Right ventricle myocardium inferior (tissue), 1 donor: Measurements from ENCODE around the gene RBP5. TPM values are rescaled to one million over a fixed set of nuclear protein-coding genes. Genes with fewer than 3 reads are reported as not detected.

Source experiments
- ATAC-seq: fragments of 200-7000 bp; cut with Tn5 transposase; one replicate; pipeline ENCODE4 v1.9.1; 2020; ENCODE audit warnings: mild to moderate bottlenecking, moderate library complexity
- DNase-seq: peaks from one replicate; pipeline ENCODE4 v3.0.0; 2021; ENCODE audit errors: missing footprints
- intact Hi-C: fragments of 100-400 bp; cut with DNase I; formaldehyde crosslinking; loops from one replicate; pipeline ENCODE4 v1.11.0; 2022
- long read RNA-seq: library from polyadenylated mRNA; unstranded; transcript quantifications from one replicate; pipeline ENCODE4 v2.0.0, GENCODE V29; 2021
- total RNA-seq: library from RNA; stranded (reverse); fragmentation: NEBNext Ultra II Directional; extraction: Animal tissue kit (Norgen Biotek cat#: 25700); gene quantifications from one replicate; pipeline ENCODE4 v1.2.1, GENCODE V29; 2021
- donor health status: DM: no; HTN: yes; CAD: no; lungs with severe emphysema.

Gene RBP5
- total RNA-seq: 0.54 TPM
- long read RNA-seq: 0 reads

- intact Hi-C loops: no loop called here
- DNase-seq (no peak), ATAC-seq (no peak)
These were observed at the start of gene RBP5 for GRCh38 chr12:7128681-7129286. RBP5 (minus strand) TSS chr12:7128889; CDS start chr12:7128775, 114 bp downstream.

- intact Hi-C loops: no loop called here
- ATAC-seq (no peak), DNase-seq (no peak)
These were observed 49.8 kb upstream of the RBP5 start for GRCh38 chr12:7178481-7178880.

DNA sequence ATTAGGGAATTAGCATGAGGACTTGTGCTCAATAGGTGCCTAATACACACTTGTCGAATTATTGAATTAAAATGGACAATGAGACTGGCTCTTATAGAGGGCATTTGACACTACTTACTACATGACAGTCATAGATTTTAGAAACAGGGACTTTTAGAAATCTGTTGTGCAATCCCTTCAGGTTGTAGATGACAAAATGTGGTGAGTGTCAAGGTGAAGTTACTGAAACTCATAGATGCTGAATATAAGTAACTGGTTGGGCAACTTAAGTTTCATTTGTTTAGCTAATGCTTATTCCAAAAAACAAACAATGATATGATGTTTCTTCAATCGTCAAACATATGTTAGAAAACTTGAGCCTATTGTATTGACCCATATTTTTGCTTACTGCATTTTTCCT is 47.9 kb upstream of the RBP5 start:
- intact Hi-C loops: no loop called here

DNA sequence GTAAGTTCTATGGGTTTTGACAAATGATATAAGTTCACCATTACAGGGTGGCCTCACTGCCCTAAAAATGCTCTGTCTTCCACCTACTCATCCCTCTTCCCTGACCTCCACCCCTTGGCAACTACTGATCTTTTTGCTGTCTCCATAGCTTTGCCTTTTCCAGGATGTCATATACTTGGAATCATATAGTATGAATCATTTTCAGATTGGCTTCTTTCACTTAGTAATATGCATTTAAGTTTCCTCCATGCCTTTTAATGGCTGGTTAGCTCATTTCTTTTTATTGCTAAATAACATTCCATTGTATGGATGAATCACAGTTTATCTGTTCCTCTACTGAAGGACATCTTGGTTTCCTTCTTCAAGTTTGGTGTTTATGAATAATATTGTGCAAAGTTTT is 46.8 kb upstream of the RBP5 start:
- intact Hi-C loops: no loop called here
- no peak for DNase-seq
- no peak for ATAC-seq

More for the DNA sequence above, 47.9 kb upstream of the RBP5 start:
- DNase-seq (no peak), ATAC-seq (no peak)

DNA sequence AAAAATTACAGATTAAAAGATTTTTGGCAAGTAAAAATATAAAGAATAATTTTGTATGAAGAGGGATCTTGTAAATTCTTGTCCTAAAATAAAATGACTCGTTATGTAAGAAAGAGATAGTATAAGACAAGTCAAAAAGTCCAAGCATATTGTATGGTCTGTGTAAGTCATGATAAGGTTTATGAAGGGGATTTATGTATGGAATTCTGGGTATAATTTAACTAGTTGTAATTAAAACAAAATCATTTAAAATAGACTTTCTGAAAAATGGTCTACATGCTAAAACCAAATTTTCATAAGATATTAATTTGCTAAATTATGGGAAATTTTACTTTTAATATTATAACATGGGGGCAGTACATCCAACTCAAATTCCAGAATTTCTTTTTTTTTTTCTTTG is 43.2 kb upstream of the RBP5 start:
- DNase-seq (no peak), ATAC-seq (no peak)
- intact Hi-C loops: no loop called here

DNA sequence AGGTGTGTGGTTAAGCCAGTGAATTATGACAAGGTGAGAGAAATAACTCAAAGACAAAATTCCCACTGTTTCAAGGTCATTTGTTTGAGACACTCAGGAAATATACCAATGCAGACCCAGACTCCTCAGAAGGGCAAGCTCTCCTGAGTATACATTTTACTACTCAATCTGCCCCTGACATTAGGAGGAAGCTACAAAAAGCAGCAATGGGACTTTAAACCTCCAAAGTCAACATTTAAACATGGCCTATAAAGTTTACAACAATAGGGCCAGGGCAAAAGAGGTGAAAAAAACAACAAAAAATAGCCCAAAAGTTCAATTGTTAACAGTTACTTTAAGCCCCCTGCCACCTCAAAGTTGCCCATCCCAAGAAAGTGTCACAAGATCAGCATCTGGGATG is 41.3 kb upstream of the RBP5 start:
- intact Hi-C loops: no loop called here
- ATAC-seq: no peak
- DNase-seq: no peak

DNA sequence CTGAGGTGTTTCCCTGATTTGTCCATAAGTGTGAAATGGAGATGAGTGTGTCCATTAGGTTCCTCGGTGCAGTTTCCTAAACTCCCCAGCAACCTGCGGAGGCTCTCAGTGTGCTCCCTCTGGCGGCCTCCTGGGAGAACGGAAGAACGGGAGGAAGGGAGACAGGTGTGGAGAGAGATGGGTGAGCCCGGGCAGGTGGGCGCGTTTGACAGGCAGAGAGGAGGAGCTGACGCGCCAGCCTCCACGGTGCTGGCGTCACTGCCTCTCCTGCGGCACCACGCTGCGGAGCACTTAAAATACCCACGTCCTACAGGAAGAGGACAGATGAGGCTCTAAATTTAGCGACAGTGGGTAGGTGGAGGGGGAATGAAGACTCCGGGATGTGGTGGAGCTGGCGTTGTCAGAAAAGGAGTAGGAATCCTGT is 34.0 kb upstream of the RBP5 start:
- intact Hi-C loops: no loop called here
- peak; percentile 42 for ATAC-seq
- no peak for DNase-seq

DNA sequence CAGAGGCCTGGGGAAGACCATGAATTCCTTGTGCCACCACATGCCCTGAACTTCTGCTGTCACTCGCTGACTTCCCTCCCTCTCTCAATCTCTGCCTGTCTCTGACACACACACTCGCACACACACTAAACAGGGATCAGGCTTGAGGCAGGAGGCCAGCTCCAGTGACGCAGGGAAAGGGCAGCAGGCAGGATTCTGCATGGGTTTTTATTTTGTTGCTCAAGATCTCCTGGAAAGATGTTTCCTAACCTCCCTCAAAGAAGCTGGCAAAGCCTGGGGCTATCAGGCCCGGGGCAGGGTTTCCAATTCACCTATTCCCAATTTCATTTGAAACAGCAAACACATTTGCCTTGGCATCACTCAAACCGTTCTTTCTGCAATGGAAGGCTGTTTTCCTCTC is 33.1 kb upstream of the RBP5 start:
- DNase-seq: no peak
- intact Hi-C loops: no loop called here
- ATAC-seq: no peak

- no peak for ATAC-seq
These were observed 32.6 kb upstream of the RBP5 start for GRCh38 chr12:7161327-7161726.

DNA sequence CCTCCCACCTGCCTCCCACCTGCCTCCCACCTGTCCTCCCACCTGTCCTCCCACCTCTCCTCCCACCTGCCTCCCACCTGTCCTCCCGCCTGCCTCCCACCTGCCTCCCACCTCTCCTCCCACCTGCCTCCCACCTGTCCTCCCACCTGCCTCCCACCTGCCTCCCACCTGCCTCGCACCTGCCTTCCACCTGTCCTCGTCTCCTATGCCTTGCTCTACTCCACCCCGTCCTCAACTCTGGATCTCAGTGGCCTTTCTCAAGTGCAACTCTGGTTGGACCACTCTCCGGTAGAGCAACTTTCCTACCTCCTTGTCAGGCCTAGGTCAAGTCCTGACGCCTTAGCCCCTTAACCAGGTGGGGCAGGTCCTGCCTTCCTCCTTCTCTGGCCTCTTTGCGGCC is 31.5 kb upstream of the RBP5 start:
- DNase-seq (no peak), ATAC-seq (no peak)
- intact Hi-C loops: no loop called here

More at GRCh38 chr12:7161327-7161726, 32.6 kb upstream of the RBP5 start:
- intact Hi-C loops: no loop called here
- DNase-seq: no peak

- ATAC-seq (no peak), DNase-seq (no peak)
- intact Hi-C loops: no loop called here
These were observed 30.3 kb upstream of the RBP5 start for GRCh38 chr12:7158781-7159609.

DNA sequence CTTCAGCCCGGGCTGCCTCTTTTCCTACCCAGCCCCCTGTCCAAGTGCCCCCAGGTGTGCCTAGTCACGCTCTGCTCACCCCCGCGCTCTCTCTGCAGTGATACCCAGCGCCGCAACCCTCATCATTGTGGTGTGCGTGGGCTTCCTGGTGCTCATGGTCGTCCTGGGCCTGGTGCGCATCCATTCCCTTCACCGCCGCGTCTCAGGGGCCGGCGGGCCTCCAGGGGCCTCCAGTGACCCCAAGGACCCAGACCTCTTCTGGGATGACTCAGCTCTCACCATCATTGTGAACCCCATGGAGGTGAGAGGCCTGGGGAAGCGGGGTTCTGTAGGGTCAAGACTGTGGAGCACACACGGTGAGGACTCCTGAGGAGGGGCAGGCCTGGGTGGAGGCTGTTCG is 28.7 kb upstream of the RBP5 start:
- intact Hi-C loops: no loop called here
- peak; percentile 14 for ATAC-seq

DNA sequence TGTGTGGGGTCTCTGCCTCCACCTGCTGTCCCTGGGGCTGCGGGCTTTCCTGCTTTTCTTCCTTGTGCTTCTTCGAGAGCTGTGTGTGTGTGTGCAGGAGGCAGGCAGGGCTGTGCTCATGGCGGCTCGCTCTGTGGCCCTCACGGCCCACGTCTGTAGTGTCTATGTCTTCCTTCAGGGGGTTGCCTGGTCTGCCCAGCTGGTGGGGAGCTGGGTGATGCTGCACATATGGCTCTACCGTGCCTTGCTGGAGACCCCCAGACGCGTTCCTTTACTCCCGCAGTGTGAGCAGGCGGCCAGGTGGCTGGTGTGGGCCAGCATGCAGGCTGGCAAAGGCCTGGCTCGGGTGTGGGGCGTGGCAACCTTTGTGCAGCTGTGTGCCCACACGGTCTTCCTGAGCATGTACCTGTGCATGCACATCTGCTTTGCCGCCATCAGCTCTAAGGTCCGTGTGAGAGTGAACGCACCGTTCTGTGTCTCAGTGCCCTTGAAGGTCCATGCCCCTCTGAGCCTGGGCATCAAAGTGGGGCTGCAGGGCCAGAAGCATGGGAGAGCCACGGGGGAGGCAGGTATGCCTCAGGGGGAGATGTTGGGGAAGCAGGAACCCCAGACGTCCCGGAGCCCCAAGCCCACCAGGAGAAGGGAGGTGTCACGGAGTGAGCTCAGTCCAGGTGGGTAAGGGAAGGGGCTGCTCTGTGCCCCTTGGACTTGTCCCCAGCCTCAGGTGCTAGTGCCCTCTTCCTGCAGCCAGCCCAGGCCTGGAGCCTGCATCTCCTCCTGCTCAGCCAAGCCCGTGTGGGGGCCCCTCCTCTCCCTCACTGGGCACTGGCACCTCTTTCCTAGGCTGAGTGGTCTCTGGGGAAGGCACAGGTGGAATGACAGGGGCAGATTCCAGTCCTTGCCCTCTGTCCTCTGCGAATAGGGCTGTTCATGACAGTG is 27.8 kb upstream of the RBP5 start:
- ATAC-seq: no peak

More for the DNA sequence above, 28.7 kb upstream of the RBP5 start:
- no peak for DNase-seq

GRCh38 chr12:7155471-7156034 is 26.9 kb upstream of the RBP5 start:
- ATAC-seq (no peak), DNase-seq (no peak)
- intact Hi-C loops: no loop called here

More for the DNA sequence above, 27.8 kb upstream of the RBP5 start:
- intact Hi-C loops: no loop called here
- DNase-seq: no peak

GRCh38 chr12:7154901-7155470 is 26.3 kb upstream of the RBP5 start:
- DNase-seq (no peak), ATAC-seq (no peak)
- intact Hi-C loops: no loop called here

GRCh38 chr12:7154042-7154441 is 25.4 kb upstream of the RBP5 start:
- intact Hi-C loops: no loop called here
- no peak for ATAC-seq
- no peak for DNase-seq

- intact Hi-C loops: no loop called here
These were observed 24.1 kb upstream of the RBP5 start for GRCh38 chr12:7152818-7153217.

DNA sequence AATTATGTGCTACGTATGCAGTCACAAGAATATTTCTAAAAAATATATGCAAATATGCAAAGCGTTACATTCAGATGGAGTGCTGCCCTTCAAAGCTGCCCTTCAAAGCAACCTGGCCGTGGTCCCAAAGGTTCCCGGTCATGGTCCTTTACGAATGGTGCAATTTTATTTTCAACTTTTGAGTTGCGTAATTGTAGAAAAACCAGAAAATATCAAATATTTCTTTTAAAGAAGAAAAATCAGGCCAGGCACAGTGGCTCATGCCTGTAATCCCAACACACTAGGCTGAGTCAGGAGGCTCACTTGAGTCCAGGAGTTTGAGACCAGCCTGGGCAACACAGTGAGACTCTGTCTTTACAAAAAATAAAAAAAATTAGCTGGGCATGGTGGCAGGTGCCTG is 22.8 kb upstream of the RBP5 start:
- no peak for ATAC-seq
- intact Hi-C loops: no loop called here
- no peak for DNase-seq

More at GRCh38 chr12:7152818-7153217, 24.1 kb upstream of the RBP5 start:
- DNase-seq (no peak), ATAC-seq (no peak)

DNA sequence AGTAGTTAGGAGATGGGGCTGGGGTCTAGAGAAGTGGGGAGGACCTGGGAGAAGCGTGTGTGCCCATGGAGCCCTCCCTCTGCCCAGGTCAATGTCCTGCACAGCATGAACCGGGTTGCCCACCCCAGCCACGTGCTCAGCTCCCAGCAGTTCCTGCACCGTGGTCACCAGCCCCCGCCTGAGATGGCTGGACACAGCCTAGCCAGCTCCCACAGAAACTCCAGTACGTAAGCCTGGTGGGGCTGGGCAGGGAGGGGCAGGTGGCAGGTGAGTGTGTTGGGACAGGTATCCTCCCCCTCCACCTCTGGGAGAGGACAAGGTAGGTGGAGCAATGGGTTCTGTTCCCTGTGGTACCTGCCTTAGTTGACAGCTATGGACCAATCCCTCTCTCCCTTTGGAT is 22.2 kb upstream of the RBP5 start:
- DNase-seq (no peak), ATAC-seq (no peak)
- intact Hi-C loops: no loop called here
